SK-N-SH treated with all-trans-retinoic acid at 6 μM for 48 hours (cell line): ENCODE data around the gene TMEM41A.
"Not testable (repeated sequence)": the region's sequence is repeated elsewhere in the genome, so short reads cannot be mapped to it uniquely, and the experiment has no call there.

Experiments used
- PATZ1 ChIP-seq: fragments of 250-450 bp; sonication (Bioruptor Pico); IDR thresholded peaks from 2 replicates; pipeline ENCODE4 v1.8.0; 2020; ENCODE audit warnings: mild to moderate bottlenecking, moderate library complexity, borderline replicate concordance
- ZFP3 ChIP-seq: fragments of 250-450 bp; sonication (Bioruptor Pico); IDR thresholded peaks from 2 replicates; pipeline ENCODE4 v1.5.0; 2020; ENCODE audit warnings: mild to moderate bottlenecking, moderate library complexity
- ZNF565 ChIP-seq: fragments of 450-650 bp; formaldehyde crosslinking; conservative IDR thresholded peaks from 2 replicates; pipeline ENCODE4 v1.5.0; 2020; ENCODE audit warnings: low read depth, mild to moderate bottlenecking, moderate library complexity
- TF ChIP-seq, protein P1 (sequence below): fragments of 250-450 bp; sonication (Bioruptor Pico); IDR thresholded peaks from 2 replicates; pipeline ENCODE4 v1.5.1; 2021; ENCODE audit warnings: mild to moderate bottlenecking, moderate library complexity

DNA sequence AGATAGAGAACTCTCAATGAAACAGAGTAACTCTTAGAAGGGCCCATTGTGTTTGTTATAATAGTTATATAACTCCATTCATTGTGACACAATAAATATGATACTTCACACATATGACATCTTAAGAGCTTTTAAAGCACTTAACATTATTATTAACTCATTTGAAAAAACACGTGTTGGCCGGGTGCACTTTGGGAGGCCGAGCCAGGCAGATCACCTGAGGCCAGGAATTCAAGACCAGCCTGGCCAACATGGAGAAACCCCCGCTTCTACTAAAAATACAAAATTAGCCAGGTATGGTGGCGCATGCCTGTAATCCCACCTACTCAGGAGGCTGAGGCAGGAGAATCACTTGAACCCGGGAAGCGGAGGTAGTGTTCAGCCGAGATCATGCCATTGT, 47.4 kb downstream of the TMEM41A start:
- not testable (repeated sequence) for TF ChIP-seq ZFP3, ZNF565, PATZ1 (CRISPR knock-in tag)
- TF ChIP-seq, protein P1, sequence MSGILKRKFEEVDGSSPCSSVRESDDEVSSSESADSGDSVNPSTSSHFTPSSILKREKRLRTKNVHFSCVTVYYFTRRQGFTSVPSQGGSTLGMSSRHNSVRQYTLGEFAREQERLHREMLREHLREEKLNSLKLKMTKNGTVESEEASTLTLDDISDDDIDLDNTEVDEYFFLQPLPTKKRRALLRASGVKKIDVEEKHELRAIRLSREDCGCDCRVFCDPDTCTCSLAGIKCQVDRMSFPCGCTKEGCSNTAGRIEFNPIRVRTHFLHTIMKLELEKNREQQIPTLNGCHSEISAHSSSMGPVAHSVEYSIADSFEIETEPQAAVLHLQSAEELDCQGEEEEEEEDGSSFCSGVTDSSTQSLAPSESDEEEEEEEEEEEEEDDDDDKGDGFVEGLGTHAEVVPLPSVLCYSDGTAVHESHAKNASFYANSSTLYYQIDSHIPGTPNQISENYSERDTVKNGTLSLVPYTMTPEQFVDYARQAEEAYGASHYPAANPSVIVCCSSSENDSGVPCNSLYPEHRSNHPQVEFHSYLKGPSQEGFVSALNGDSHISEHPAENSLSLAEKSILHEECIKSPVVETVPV (CRISPR knock-in tag) = not testable (repeated sequence)
